ENCODE measurements around the gene PRSS57.
A peak's percentile ranks its signal among the peaks of the same experiment; 100 is the strongest.
"Not testable (repeated sequence)": the region's sequence is repeated elsewhere in the genome, so short reads cannot be mapped to it uniquely, and the experiment has no call there.

PRSS57 gene

GRCh38 chr19:666985-667573 lies 28.2 kb downstream of the PRSS57 start:
- DNase-seq: not testable (repeated sequence)

- peak; percentile 80 to 87 for DNase-seq
These were observed 30.3 kb downstream of the PRSS57 start for GRCh38 chr19:664913-665443.

DNA sequence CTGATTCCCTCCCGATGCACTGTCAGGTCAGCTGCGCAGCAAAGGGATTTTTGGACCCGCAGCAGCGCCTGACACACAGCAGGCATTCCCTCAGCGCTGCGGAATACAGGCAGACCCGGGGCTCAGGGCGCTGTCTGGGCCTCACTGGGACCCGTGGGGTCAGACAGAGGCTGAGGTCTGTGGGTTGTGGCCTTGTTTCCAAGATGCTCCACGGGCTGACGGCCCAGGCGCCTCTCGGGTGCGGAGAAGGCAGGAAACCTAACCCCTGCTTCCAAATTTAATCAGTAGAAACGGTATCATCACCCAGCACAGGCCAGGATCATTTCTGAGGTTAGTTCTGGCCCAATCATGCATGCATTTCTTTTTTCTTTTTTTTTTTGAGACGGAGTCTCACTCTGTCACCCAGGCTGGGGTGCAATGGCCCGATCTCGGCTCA lies 31.6 kb downstream of the PRSS57 start:
- DNase-seq: no peak

GRCh38 chr19:662962-663681 lies 32.1 kb downstream of the PRSS57 start, which contains the start of gene RNF126:
RNF126 (minus strand) TSS chr19:663214; CDS start chr19:663121, 93 bp downstream.
- DNase-seq: peak; percentile 92 to 96

- peak; percentile 60 to 78 for DNase-seq
These were observed 32.9 kb downstream of the PRSS57 start for GRCh38 chr19:662207-662961.

DNA sequence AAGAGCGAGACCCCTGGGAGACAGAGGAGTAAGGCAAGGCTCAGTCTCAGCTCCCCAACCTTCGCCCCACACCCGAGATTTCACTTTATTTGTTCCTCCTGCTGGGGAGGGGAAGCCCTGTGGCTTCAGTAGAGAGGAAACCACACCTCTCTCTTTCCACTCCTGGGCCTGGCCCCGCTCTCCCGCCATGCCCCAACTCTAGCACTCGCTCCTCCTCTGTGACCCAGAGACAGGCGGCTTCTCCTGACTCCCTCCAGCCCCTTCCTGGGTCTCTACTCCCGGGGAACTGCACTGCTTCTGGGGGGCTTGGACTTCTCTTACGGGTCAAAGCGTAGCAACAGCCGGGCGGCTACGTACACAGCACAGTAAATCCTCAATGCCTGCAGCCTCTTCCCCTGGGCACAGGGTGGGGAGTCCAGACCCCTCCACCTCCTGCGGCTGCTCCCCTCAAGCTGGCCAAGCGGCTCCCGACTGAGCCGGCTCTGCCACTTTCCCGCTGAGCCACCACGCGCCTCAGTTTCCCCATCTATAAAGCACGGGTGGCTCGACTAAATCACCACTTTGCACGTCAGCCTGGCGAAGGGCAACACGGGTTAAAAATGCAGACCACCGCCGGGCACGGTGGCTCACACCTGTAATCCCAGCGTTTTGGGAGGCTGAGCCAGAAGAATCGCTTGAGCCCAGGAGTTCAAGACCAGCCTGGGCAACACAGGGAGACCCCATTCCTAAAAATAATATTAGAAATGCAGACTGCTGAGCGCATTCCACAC lies 33.6 kb downstream of the PRSS57 start:
- DNase-seq: peak; percentile 69 to 80

- DNase-seq: no peak
These were observed 34.3 kb downstream of the PRSS57 start for GRCh38 chr19:660793-661426.

GRCh38 chr19:658916-659839 lies 36.1 kb downstream of the PRSS57 start:
- peak; percentile 72 to 73 for DNase-seq

- DNase-seq: no peak
These were observed 37.0 kb downstream of the PRSS57 start for GRCh38 chr19:658059-658839.

- no peak for DNase-seq
These were observed 37.6 kb downstream of the PRSS57 start for GRCh38 chr19:657611-658010.

- no peak for DNase-seq
These were observed 38.3 kb downstream of the PRSS57 start for GRCh38 chr19:656751-657559.

DNA sequence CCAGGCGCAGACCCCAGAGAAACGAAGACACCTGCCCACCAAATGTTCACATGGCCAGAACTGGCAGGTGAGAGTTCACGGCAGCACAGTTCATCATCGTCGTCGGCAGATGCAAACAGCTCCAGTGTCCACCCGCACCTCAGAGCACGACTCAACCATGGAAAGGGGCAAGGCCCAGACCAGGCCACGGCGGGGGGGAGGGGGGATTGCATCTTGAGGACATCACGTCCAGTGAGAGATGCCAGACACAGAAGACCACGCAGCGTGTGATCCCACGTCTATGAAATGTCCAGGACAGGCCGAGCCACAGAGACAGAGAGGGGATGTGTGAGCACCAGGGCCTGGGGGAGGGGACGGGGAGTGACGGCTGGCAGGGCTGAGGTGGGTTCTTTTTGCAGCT lies 39.6 kb downstream of the PRSS57 start:
- DNase-seq: no peak

GRCh38 chr19:653425-653824 lies 41.8 kb downstream of the PRSS57 start:
- no peak for DNase-seq

- DNase-seq: no peak
These were observed 42.5 kb downstream of the PRSS57 start for GRCh38 chr19:652467-653389.

DNA sequence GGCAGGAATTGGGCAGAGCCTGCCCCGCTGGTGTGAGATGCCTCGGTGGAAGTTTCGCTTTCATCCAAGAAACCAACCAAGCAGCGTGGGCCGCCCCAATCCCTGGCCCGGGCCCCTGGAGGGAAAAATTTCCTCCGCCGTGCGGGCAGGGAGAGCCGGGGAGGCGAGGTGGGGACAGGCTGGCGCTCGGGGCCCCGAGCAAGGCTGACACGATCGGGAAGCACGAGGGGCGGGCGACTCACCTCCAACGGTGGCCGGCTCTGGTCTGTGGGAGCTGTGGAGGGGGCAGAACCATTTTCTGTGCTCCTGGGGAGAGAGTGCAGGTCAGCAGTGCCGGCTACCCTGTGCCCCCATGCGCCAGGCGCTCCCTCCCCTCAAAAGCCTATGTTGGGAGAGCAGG lies 43.3 kb downstream of the PRSS57 start:
- no peak for DNase-seq

DNA sequence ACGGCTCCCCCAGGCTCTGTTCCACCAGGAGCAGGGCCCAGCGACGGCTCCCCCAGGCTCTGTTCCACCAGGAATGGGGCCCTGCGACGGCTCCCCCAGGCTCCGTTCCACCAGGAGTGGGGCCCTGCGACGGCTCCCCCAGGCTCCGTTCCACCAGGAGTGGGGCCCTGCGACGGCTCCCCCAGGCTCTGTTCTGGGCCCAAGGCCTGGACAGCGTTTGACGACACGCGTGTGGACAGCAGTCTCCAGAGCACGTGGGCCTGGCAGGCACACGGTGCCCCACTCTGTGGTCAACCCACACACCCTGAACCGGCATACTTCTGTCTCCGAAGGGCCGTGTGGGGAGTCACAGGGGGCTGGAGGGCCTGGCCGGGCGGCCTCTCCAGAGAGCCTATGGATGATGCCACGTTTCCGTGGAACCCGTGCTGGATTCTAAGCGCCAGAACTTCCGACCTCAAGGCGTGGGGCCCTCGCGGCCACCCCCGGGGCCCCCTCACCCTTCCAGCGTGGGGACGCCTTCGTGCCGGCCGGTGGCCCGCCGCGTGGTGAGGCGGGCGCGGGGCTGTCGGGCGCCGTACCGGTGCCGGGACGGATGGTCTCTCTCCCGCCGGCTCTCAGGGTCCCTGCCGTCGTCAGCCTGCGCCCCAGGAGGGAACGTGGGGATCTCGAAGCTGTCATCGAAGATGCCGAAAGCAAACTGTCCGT lies 44.0 kb downstream of the PRSS57 start:
- DNase-seq: no peak

- DNase-seq: no peak
These were observed 45.1 kb downstream of the PRSS57 start for GRCh38 chr19:650121-650520.
